Epithelial cell of proximal tubule (primary cell): Measurements from ENCODE around the gene COL25A1. TPM values are rescaled to one million over a fixed set of nuclear protein-coding genes. Genes with fewer than 3 reads are reported as not detected.
A peak's percentile ranks its signal among the peaks of the same experiment; 100 is the strongest.

Experiments used
- DNase-seq: peaks from one replicate; pipeline ENCODE4 v3.0.0-alpha.2; 2011; ENCODE audit warnings: low read depth
- H3K4me3 ChIP-seq: 2 replicates; pipeline ENCODE4 v1.5.1; 2011; ENCODE audit warnings: low read depth, mild to moderate bottlenecking, low read length
- CTCF ChIP-seq: conservative IDR thresholded peaks from 2 replicates; pipeline ENCODE4 v1.5.1; 2012; ENCODE audit warnings: low read depth, mild to moderate bottlenecking, low read length
- total RNA-seq: library from RNA; depleted of rRNA; stranded (reverse); fragments of >200 nt; gene quantifications from 2 replicates; pipeline ENCODE4 v1.2.3, GENCODE V29; 2015

The COL25A1 gene
- total RNA-seq, 1 donor from 2014 or later = 0.46 TPM

- no peak overlapping the region for H3K4me3 ChIP-seq
- no peak for DNase-seq
- TF ChIP-seq CTCF = no peak
These were observed 451.1 kb downstream of the COL25A1 start for GRCh38 chr4:108851366-108851765.

GRCh38 chr4:108850219-108850649, 452.2 kb downstream of the COL25A1 start:
- no peak overlapping the region for H3K4me3 ChIP-seq
- DNase-seq = no peak
- no peak for TF ChIP-seq CTCF

GRCh38 chr4:108849611-108850168, 452.8 kb downstream of the COL25A1 start:
- TF ChIP-seq CTCF = no peak
- DNase-seq = peak; percentile 38
- H3K4me3 ChIP-seq = no peak overlapping the region

GRCh38 chr4:108846568-108846967, 455.9 kb downstream of the COL25A1 start:
- no peak for TF ChIP-seq CTCF
- no peak overlapping the region for H3K4me3 ChIP-seq
- no peak for DNase-seq

GRCh38 chr4:108840426-108840975, 462.0 kb downstream of the COL25A1 start:
- TF ChIP-seq CTCF = no peak
- DNase-seq = no peak

GRCh38 chr4:108839333-108839732, 463.1 kb downstream of the COL25A1 start:
- no peak for TF ChIP-seq CTCF
- DNase-seq = no peak
- H3K4me3 ChIP-seq = no peak overlapping the region

More at GRCh38 chr4:108840426-108840975, 462.0 kb downstream of the COL25A1 start:
- H3K4me3 ChIP-seq = no peak overlapping the region

GRCh38 chr4:108838451-108838850, 464.0 kb downstream of the COL25A1 start:
- H3K4me3 ChIP-seq = no peak overlapping the region
- no peak for TF ChIP-seq CTCF
- no peak for DNase-seq
